Urinary bladder (tissue), 4 donors: ENCODE results near the gene LDLR. TPM values are rescaled to one million over a fixed set of nuclear protein-coding genes. Genes with fewer than 3 reads are reported as not detected.
"Not testable (repeated sequence)": the region's sequence is repeated elsewhere in the genome, so short reads cannot be mapped to it uniquely, and the experiment has no call there.

Experiments
- DNase-seq: peaks from one replicate; pipeline ENCODE4 v3.0.0-alpha.2; 2015; ENCODE audit errors: extremely low spot score
- H3K27ac ChIP-seq: one replicate; pipeline ENCODE4 v1.5.1; 2013; ENCODE audit warnings: low read depth, mild to moderate bottlenecking, moderate library complexity
- H3K36me3 ChIP-seq: one replicate; pipeline ENCODE4 v1.6.1; 2013; ENCODE audit warnings: mild to moderate bottlenecking, moderate library complexity; ENCODE audit not compliant: insufficient read depth
- H3K4me1 ChIP-seq: one replicate; pipeline ENCODE4 v1.6.1; 2013; ENCODE audit warnings: mild to moderate bottlenecking, moderate library complexity; ENCODE audit not compliant: insufficient read depth
- H3K4me3 ChIP-seq: one replicate; pipeline ENCODE4 v1.5.1; 2013; ENCODE audit warnings: low read depth, low read length
- WGBS: extraction: QIAGEN DNeasy Blood & Tissue Kit; methylation state at CpG from one replicate; pipeline ENCODE4 v1.1.7; 2013; 5-methylcytosine and 5-hydroxymethylcytosine counted together
- polyA plus RNA-seq: library from polyadenylated mRNA; stranded (reverse); fragments of 200-250 nt; gene quantifications from one replicate; pipeline ENCODE4 v1.2.3, GENCODE V29; 2013
- total RNA-seq: library from RNA; depleted of rRNA; stranded (reverse); fragments of >200 nt; gene quantifications from one replicate; pipeline ENCODE4 v1.2.3, GENCODE V29; 2014
- donor health status: healthy with polysubstance abuse.
- donor health status: healthy.

The LDLR gene
- total and polyA plus RNA-seq, 2 donors, result 44.9 to 48.6 TPM

GRCh38 chr19:11101057-11101456, 11.8 kb downstream of the LDLR start:
- Histone ChIP-seq H3K4me3 (no peak overlapping the region), H3K4me1 (no peaks in the 10 kb centered on the region), H3K27ac (no peak overlapping the region), H3K36me3 (no peaks in the 10 kb centered on the region)
- no peak for DNase-seq
- 90% methylated on average over 5 of the region's 5 CpGs for WGBS

GRCh38 chr19:11102944-11103343, 13.7 kb downstream of the LDLR start:
- WGBS, result 86% methylated on average over 16 of the region's 16 CpGs
- DNase-seq, result no peak
- no peaks in the 10 kb centered on the region for H3K4me1 ChIP-seq
- H3K36me3 ChIP-seq, result no peaks in the 10 kb centered on the region
- H3K27ac ChIP-seq, result no peak overlapping the region
- no peak overlapping the region for H3K4me3 ChIP-seq

- H3K27ac ChIP-seq, DNase-seq, H3K36me3 ChIP-seq, H3K4me3 ChIP-seq, H3K4me1 ChIP-seq: not testable (repeated sequence)
- WGBS, result 87% methylated on average over 10 of the region's 10 CpGs
Measured at GRCh38 chr19:11103667-11104066, 14.4 kb downstream of the LDLR start.

GRCh38 chr19:11105014-11105636, 15.9 kb downstream of the LDLR start:
- no peak overlapping the region for H3K27ac ChIP-seq

GRCh38 chr19:11106477-11106876, 17.2 kb downstream of the LDLR start:
- DNase-seq, result no peak
- no peaks in the 10 kb centered on the region for H3K4me1 ChIP-seq
- no peak overlapping the region for H3K27ac ChIP-seq
- WGBS, result 65% methylated on average over 13 of the region's 13 CpGs
- H3K4me3 ChIP-seq, result no peak overlapping the region
- H3K36me3 ChIP-seq, result no peaks in the 10 kb centered on the region

More at GRCh38 chr19:11105014-11105636, 15.9 kb downstream of the LDLR start:
- DNase-seq, result no peak
- H3K4me1 ChIP-seq, result no peaks in the 10 kb centered on the region
- 91% methylated on average over 36 of the region's 36 CpGs for WGBS
- no peak overlapping the region for H3K4me3 ChIP-seq
- H3K36me3 ChIP-seq, result no peaks in the 10 kb centered on the region

GRCh38 chr19:11108746-11109145, 19.5 kb downstream of the LDLR start:
- H3K4me3 ChIP-seq, result no peak overlapping the region
- H3K36me3 ChIP-seq, result no peaks in the 10 kb centered on the region
- H3K27ac ChIP-seq, result no peak overlapping the region
- H3K4me1 ChIP-seq, result no peaks in the 10 kb centered on the region
- WGBS, result 82% methylated on average over 6 of the region's 6 CpGs
- DNase-seq, result no peak

- Histone ChIP-seq H3K4me1 (no peaks in the 10 kb centered on the region), H3K4me3 (no peak overlapping the region), H3K36me3 (no peaks in the 10 kb centered on the region), H3K27ac (no peak overlapping the region)
- WGBS, result 87% methylated on average over 15 of the region's 15 CpGs
- no peak for DNase-seq
Measured at GRCh38 chr19:11111117-11111770, 22.0 kb downstream of the LDLR start.

- DNase-seq, result no peak
- Histone ChIP-seq H3K36me3 (no peaks in the 10 kb centered on the region), H3K27ac (no peak overlapping the region), H3K4me3 (no peak overlapping the region), H3K4me1 (no peaks in the 10 kb centered on the region)
- WGBS, result 84% methylated on average over 8 of the region's 8 CpGs
Measured at GRCh38 chr19:11111771-11112144, 22.5 kb downstream of the LDLR start.

- Histone ChIP-seq H3K4me1 (no peaks in the 10 kb centered on the region), H3K27ac (no peak overlapping the region), H3K36me3 (no peaks in the 10 kb centered on the region), H3K4me3 (no peak overlapping the region)
- DNase-seq, result no peak
- WGBS, result 97% methylated on average over 27 of the region's 27 CpGs
Measured at GRCh38 chr19:11113140-11113708, 24.0 kb downstream of the LDLR start.

- no peak overlapping the region for H3K4me3 ChIP-seq
- H3K4me1 ChIP-seq, result no peaks in the 10 kb centered on the region
- no peaks in the 10 kb centered on the region for H3K36me3 ChIP-seq
- no peak for DNase-seq
- WGBS, result 91% methylated on average over 5 of the region's 5 CpGs
- H3K27ac ChIP-seq, result no peak overlapping the region
Measured at GRCh38 chr19:11115042-11115441, 25.8 kb downstream of the LDLR start.

- Histone ChIP-seq H3K4me3 (no peak overlapping the region), H3K36me3 (no peaks in the 10 kb centered on the region), H3K4me1 (no peaks in the 10 kb centered on the region), H3K27ac (no peak overlapping the region)
- DNase-seq, result no peak
- 76% methylated on average over 11 of the region's 11 CpGs for WGBS
Measured at GRCh38 chr19:11115895-11116446, 26.7 kb downstream of the LDLR start.

- Histone ChIP-seq H3K27ac (no peak overlapping the region), H3K4me3 (no peak overlapping the region), H3K4me1 (no peaks in the 10 kb centered on the region), H3K36me3 (no peaks in the 10 kb centered on the region)
- DNase-seq, result no peak
- WGBS, result 89% methylated on average over 9 of the region's 9 CpGs
Measured at GRCh38 chr19:11116507-11116906, 27.2 kb downstream of the LDLR start.

GRCh38 chr19:11121963-11122362, 32.7 kb downstream of the LDLR start:
- not testable (repeated sequence) for H3K4me1 ChIP-seq, H3K27ac ChIP-seq, H3K36me3 ChIP-seq, H3K4me3 ChIP-seq, DNase-seq
- WGBS, result 96% methylated on average over 17 of the region's 17 CpGs

GRCh38 chr19:11123114-11123513, 33.9 kb downstream of the LDLR start:
- Histone ChIP-seq H3K36me3 (no peaks in the 10 kb centered on the region), H3K4me1 (no peaks in the 10 kb centered on the region), H3K27ac (no peak overlapping the region), H3K4me3 (no peak overlapping the region)
- WGBS, result 87% methylated on average over 13 of the region's 13 CpGs
- DNase-seq, result no peak
